ENCODE data around the gene RSAD1.

GRCh38 chr17:50517504-50518383 lies 39.1 kb downstream of the RSAD1 start:
- TF ChIP-seq HDAC2 (IDR thresholded peaks at IDR 0.05) = no peak
- TF ChIP-seq, protein P1, sequence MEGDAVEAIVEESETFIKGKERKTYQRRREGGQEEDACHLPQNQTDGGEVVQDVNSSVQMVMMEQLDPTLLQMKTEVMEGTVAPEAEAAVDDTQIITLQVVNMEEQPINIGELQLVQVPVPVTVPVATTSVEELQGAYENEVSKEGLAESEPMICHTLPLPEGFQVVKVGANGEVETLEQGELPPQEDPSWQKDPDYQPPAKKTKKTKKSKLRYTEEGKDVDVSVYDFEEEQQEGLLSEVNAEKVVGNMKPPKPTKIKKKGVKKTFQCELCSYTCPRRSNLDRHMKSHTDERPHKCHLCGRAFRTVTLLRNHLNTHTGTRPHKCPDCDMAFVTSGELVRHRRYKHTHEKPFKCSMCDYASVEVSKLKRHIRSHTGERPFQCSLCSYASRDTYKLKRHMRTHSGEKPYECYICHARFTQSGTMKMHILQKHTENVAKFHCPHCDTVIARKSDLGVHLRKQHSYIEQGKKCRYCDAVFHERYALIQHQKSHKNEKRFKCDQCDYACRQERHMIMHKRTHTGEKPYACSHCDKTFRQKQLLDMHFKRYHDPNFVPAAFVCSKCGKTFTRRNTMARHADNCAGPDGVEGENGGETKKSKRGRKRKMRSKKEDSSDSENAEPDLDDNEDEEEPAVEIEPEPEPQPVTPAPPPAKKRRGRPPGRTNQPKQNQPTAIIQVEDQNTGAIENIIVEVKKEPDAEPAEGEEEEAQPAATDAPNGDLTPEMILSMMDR (IDR thresholded peaks at IDR 0.05 in 2 of 3, conservative IDR thresholded peaks at IDR 0.05 in 1 of 3; ENCODE audit: control insufficient read depth in 2 of 3, extremely low read depth in 1 of 3, insufficient read depth in 1 of 3, low read depth in 3 of 3, low read length in 3 of 3) = no peak
- no peak for TF ChIP-seq TCF7 (IDR thresholded peaks at IDR 0.05; ENCODE audit: borderline replicate concordance)
- no peak for TF ChIP-seq TAF1 (IDR thresholded peaks at IDR 0.05; ENCODE audit: borderline replicate concordance, low read depth, low read length)
- TF ChIP-seq, protein P2, sequence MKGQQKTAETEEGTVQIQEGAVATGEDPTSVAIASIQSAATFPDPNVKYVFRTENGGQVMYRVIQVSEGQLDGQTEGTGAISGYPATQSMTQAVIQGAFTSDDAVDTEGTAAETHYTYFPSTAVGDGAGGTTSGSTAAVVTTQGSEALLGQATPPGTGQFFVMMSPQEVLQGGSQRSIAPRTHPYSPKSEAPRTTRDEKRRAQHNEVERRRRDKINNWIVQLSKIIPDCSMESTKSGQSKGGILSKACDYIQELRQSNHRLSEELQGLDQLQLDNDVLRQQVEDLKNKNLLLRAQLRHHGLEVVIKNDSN (IDR thresholded peaks at IDR 0.05; ENCODE audit: borderline replicate concordance, extremely low read length, insufficient read depth, low read depth, low read length) = no peak
- TF ChIP-seq POLR2AphosphoS5 (IDR thresholded peaks at IDR 0.05; ENCODE audit: low read length) = no peak
- no peak for TF ChIP-seq NR2C1 (IDR thresholded peaks at IDR 0.05)

Measured in GM12878 (cell line).